HepG2 (cell line): ENCODE data around the gene TLE1. TPM values are rescaled to one million over a fixed set of nuclear protein-coding genes. Genes with fewer than 3 reads are reported as not detected.
A peak's percentile ranks its signal among the peaks of the same experiment; 100 is the strongest.

Experiments
- GABPA ChIP-seq, 2 experiments: IDR thresholded peaks; 2 replicates each; pipeline ENCODE4 v1.6.1; 2011 to 2016; ENCODE audit warnings: low read depth in 2 of 2, low read length in 1 of 2, missing biosample characterization in 1 of 2, missing genetic modification characterization in 1 of 2
- HDAC2 ChIP-seq: sonication (generic); formaldehyde crosslinking; IDR thresholded peaks from 2 replicates; pipeline ENCODE4 v1.4.0; 2020; ENCODE audit warnings: missing genetic modification reagents
- MAZ ChIP-seq, 2 experiments: sonication (generic) in 1 of 2; formaldehyde crosslinking in 1 of 2; IDR thresholded peaks; 2 replicates each; pipeline versions ENCODE4 v1.5.0 to v1.6.1; 2012 to 2020; ENCODE audit warnings: low read depth in 2 of 2, mild to moderate bottlenecking in 2 of 2, borderline replicate concordance in 1 of 2, improper control_type of control experiment in 1 of 2, low read length in 1 of 2, missing genetic modification reagents in 1 of 2, moderate library complexity in 1 of 2
- NCOA1 ChIP-seq: sonication (generic); formaldehyde crosslinking; IDR thresholded peaks from 2 replicates; pipeline ENCODE4 v1.9.0; 2021; ENCODE audit warnings: missing genetic modification reagents
- NRL ChIP-seq: sonication (generic); formaldehyde crosslinking; IDR thresholded peaks from 2 replicates; pipeline ENCODE4 v1.5.0; 2020; ENCODE audit warnings: missing genetic modification reagents, mild to moderate bottlenecking, moderate library complexity, borderline replicate concordance
- TBX2 ChIP-seq: sonication (generic); formaldehyde crosslinking; IDR thresholded peaks from 2 replicates; pipeline ENCODE4 v1.5.0; 2020; ENCODE audit warnings: missing genetic modification reagents, mild to moderate bottlenecking, borderline replicate concordance
- TSC22D2 ChIP-seq: sonication (generic); formaldehyde crosslinking; IDR thresholded peaks from 2 replicates; pipeline ENCODE4 v1.5.1; 2020; ENCODE audit warnings: missing genetic modification reagents, mild to moderate bottlenecking, borderline replicate concordance
- ZNF292 ChIP-seq: sonication (generic); formaldehyde crosslinking; IDR thresholded peaks from 2 replicates; pipeline ENCODE4 v1.8.1; 2022; ENCODE audit warnings: mild to moderate bottlenecking, low read depth, missing genetic modification reagents, borderline replicate concordance
- ZNF331 ChIP-seq: sonication (generic); formaldehyde crosslinking; IDR thresholded peaks from 2 replicates; pipeline ENCODE4 v1.4.0; 2020; ENCODE audit warnings: missing genetic modification reagents
- polyA plus RNA-seq, 8 experiments: library from polyadenylated mRNA; depleted of rRNA in 3 of 8; stranded (reverse) in 7 of 8; unstranded in 1 of 8; fragments of >200 nt; fragmentation: Illumina TruSeq in 4 of 8; extraction: Trizol in 4 of 8; gene quantifications; 2 replicates each; pipeline versions ENCODE4 v1.2.1 to v1.2.3, GENCODE V29; 2011 to 2016; ENCODE audit warnings: low read depth in 4 of 8, missing spikeins in 1 of 8, mixed read lengths in 1 of 8; ENCODE audit not compliant: insufficient read depth in 1 of 8
- total RNA-seq, 5 experiments: library from RNA; depleted of rRNA; stranded (reverse); fragments of >200 nt; fragmentation: Illumina TruSeq; extraction: Trizol; gene quantifications; 2 replicates each; pipeline ENCODE4 v1.2.3, GENCODE V29; 2016; ENCODE audit warnings: low read depth in 1 of 5
- TF ChIP-seq, protein P1 (sequence below): sonication (generic); formaldehyde crosslinking; IDR thresholded peaks from 2 replicates; pipeline ENCODE4 v1.8.0; 2022; ENCODE audit warnings: missing genetic modification reagents, mild to moderate bottlenecking, inconsistent platforms, borderline replicate concordance
- TF ChIP-seq, protein P2 (sequence below): IDR thresholded peaks from 2 replicates; pipeline ENCODE4 v1.4.0; 2020; ENCODE audit warnings: mild to moderate bottlenecking, missing genetic modification reagents
- TF ChIP-seq, protein P3 (sequence below): sonication (generic); formaldehyde crosslinking; IDR thresholded peaks from 2 replicates; pipeline ENCODE4 v1.4.0; 2020; ENCODE audit warnings: missing genetic modification reagents
- TF ChIP-seq, protein P4 (sequence below): sonication (generic); formaldehyde crosslinking; IDR thresholded peaks from 2 replicates; pipeline ENCODE4 v1.4.0; 2020; ENCODE audit warnings: missing genetic modification reagents, borderline replicate concordance

Gene TLE1
- total and polyA plus RNA-seq, 2 of the 13 experiments (the other 11 are each of a cell fraction or from before 2014, with no cell fraction given) = 35.9 to 109 TPM

DNA sequence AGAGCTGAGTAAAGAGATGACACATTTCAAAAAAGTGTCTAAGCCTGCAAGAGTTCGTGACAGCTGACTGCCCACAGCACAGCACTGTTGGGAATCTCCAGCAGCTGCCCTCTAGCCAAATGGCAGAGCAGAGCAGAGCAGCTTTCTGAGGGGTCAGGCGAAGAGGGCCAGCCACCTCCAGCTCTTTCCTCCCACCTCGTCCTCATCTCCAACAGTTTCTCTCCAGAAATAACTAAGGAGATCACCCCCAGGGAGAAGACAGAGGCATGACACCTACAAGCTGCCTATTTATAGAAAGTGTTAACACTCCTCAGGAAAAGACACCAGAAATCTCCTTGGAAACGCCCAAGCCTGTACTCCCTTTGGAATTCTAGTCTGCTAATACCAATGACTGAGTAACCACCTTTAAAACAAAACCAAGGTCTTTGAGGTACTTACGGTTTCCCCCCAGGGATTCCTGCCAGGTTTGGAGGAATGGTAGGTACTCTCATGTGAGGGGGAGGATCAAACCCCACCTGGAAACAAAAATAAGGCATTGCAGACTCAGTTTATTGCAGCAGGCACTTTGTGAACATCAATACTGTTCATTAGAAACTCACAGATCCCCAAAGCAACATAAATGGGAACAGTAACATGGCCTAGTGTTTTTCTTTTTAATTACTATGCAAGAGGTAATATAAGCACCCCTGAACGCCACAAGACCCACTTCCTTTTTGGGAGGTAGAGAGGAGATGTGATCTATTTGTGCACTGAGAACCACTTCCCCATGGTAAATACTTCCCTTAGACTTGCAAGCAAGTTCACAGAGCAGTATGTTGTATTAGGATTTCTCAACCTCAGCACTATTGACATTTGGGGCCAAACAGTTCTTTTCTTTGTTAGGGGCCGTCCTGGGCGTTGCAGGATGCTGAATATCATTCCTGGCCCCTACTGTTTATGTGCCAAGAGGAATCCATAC lies 79.3 kb downstream of the TLE1 start (continued):
- TF ChIP-seq GABPA (IDR thresholded peaks at IDR 0.05; ENCODE audit: low read depth, low read length) (no peak), GABPA (CRISPR knock-in tag; IDR thresholded peaks at IDR 0.05; ENCODE audit: low read depth) (peak; percentile 57), ZNF292 (0 out of 2 replicates have a peak, but pooled peaks have one; percentile 15), NRL (CRISPR knock-in tag) (no peak), ZNF331 (peak; percentile 86; the same call in 1 of the 2 replicates), TBX2 (CRISPR knock-in tag) (peak; percentile 94), NCOA1 (CRISPR knock-in tag) (no peak), TSC22D2 (0 out of 2 replicates have a peak, but pooled peaks have one; percentile 36), MAZ (IDR thresholded peaks at IDR 0.05; ENCODE audit: borderline replicate concordance, low read depth, low read length) (no peak), MAZ (CRISPR knock-in tag; IDR thresholded peaks at IDR 0.05; ENCODE audit: low read depth) (peak; percentile 58; the same call in 1 of the 2 replicates), HDAC2 (CRISPR knock-in tag) (peak; percentile 92)
- TF ChIP-seq, protein P1, sequence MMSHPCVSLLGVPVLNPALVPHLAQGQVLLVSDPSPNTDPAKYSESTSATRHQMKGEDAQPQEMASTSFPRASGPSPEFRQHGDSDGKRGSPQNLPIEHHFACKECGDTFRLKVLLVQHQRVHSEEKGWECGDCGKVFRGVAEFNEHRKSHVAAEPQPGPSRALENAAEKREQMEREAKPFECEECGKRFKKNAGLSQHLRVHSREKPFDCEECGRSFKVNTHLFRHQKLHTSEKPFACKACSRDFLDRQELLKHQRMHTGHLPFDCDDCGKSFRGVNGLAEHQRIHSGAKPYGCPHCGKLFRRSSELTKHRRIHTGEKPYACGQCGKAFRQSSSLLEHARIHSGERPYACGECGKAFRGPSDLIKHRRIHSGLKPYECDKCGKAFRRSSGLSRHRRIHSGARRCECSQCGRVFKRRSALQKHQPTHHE (CRISPR knock-in tag) = no peak; the same call in 1 of the 2 replicates
- TF ChIP-seq, protein P2, sequence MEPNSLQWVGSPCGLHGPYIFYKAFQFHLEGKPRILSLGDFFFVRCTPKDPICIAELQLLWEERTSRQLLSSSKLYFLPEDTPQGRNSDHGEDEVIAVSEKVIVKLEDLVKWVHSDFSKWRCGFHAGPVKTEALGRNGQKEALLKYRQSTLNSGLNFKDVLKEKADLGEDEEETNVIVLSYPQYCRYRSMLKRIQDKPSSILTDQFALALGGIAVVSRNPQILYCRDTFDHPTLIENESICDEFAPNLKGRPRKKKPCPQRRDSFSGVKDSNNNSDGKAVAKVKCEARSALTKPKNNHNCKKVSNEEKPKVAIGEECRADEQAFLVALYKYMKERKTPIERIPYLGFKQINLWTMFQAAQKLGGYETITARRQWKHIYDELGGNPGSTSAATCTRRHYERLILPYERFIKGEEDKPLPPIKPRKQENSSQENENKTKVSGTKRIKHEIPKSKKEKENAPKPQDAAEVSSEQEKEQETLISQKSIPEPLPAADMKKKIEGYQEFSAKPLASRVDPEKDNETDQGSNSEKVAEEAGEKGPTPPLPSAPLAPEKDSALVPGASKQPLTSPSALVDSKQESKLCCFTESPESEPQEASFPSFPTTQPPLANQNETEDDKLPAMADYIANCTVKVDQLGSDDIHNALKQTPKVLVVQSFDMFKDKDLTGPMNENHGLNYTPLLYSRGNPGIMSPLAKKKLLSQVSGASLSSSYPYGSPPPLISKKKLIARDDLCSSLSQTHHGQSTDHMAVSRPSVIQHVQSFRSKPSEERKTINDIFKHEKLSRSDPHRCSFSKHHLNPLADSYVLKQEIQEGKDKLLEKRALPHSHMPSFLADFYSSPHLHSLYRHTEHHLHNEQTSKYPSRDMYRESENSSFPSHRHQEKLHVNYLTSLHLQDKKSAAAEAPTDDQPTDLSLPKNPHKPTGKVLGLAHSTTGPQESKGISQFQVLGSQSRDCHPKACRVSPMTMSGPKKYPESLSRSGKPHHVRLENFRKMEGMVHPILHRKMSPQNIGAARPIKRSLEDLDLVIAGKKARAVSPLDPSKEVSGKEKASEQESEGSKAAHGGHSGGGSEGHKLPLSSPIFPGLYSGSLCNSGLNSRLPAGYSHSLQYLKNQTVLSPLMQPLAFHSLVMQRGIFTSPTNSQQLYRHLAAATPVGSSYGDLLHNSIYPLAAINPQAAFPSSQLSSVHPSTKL (CRISPR knock-in tag) = peak; percentile 98
- TF ChIP-seq, protein P3, sequence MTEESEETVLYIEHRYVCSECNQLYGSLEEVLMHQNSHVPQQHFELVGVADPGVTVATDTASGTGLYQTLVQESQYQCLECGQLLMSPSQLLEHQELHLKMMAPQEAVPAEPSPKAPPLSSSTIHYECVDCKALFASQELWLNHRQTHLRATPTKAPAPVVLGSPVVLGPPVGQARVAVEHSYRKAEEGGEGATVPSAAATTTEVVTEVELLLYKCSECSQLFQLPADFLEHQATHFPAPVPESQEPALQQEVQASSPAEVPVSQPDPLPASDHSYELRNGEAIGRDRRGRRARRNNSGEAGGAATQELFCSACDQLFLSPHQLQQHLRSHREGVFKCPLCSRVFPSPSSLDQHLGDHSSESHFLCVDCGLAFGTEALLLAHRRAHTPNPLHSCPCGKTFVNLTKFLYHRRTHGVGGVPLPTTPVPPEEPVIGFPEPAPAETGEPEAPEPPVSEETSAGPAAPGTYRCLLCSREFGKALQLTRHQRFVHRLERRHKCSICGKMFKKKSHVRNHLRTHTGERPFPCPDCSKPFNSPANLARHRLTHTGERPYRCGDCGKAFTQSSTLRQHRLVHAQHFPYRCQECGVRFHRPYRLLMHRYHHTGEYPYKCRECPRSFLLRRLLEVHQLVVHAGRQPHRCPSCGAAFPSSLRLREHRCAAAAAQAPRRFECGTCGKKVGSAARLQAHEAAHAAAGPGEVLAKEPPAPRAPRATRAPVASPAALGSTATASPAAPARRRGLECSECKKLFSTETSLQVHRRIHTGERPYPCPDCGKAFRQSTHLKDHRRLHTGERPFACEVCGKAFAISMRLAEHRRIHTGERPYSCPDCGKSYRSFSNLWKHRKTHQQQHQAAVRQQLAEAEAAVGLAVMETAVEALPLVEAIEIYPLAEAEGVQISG (CRISPR knock-in tag) = peak; percentile 44; the same call in 1 of the 2 replicates
- TF ChIP-seq, protein P4, sequence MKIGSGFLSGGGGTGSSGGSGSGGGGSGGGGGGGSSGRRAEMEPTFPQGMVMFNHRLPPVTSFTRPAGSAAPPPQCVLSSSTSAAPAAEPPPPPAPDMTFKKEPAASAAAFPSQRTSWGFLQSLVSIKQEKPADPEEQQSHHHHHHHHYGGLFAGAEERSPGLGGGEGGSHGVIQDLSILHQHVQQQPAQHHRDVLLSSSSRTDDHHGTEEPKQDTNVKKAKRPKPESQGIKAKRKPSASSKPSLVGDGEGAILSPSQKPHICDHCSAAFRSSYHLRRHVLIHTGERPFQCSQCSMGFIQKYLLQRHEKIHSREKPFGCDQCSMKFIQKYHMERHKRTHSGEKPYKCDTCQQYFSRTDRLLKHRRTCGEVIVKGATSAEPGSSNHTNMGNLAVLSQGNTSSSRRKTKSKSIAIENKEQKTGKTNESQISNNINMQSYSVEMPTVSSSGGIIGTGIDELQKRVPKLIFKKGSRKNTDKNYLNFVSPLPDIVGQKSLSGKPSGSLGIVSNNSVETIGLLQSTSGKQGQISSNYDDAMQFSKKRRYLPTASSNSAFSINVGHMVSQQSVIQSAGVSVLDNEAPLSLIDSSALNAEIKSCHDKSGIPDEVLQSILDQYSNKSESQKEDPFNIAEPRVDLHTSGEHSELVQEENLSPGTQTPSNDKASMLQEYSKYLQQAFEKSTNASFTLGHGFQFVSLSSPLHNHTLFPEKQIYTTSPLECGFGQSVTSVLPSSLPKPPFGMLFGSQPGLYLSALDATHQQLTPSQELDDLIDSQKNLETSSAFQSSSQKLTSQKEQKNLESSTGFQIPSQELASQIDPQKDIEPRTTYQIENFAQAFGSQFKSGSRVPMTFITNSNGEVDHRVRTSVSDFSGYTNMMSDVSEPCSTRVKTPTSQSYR (CRISPR knock-in tag) = peak; percentile 56; the same call in 1 of the 2 replicates
